Adrenal gland (tissue), 5 donors: ENCODE data around the gene SPAG9.

Experiments
- CTCF ChIP-seq, 6 experiments: fragments of 450-650 bp in 4 of 6; fragments of 200-600 bp in 2 of 6; sonication (generic) in 1 of 6; IDR thresholded peaks; 1 replicate in 5 of 6; 2 replicates in 1 of 6; pipeline versions ENCODE4 v1.5.1 to v1.8.0; 2016 to 2021; ENCODE audit warnings: antibody characterized with exemption in 6 of 6, mild to moderate bottlenecking in 2 of 6, moderate library complexity in 1 of 6
- POLR2A ChIP-seq, 2 donors: fragments of 450-650 bp; IDR thresholded peaks; one replicate each; pipeline ENCODE4 v1.6.1; 2017; ENCODE audit warnings: antibody characterized with exemption in 2 of 2, mild to moderate bottlenecking in 2 of 2, moderate library complexity in 1 of 2
- donor health status: DM: no; HTN: no; CAD: no.

GRCh38 chr17:51166987-51167931 is 46.6 kb upstream of the SPAG9 start:
- TF ChIP-seq CTCF (IDR thresholded peaks at IDR 0.05) (peak; percentile 46 to 72 (median 58)), POLR2A (IDR thresholded peaks at IDR 0.05) (no peak)
